MM.1S (cell line): ENCODE results near the gene CLOCK.

Experiments used
- EZH2 ChIP-seq: fragments of 300-600 bp; sonication (generic); optimal IDR thresholded peaks from 2 replicates; pipeline ENCODE3; 2017; ENCODE audit warnings: low read depth, mild to moderate bottlenecking, antibody characterized with exemption, low read length, mixed read lengths
- EZH2phosphoT487 ChIP-seq: fragments of 300-600 bp; sonication (generic); IDR thresholded peaks from 2 replicates; pipeline ENCODE4 v1.6.1; 2018; ENCODE audit warnings: antibody characterized with exemption, low read length
- TF ChIP-seq, protein P1 (sequence below): fragments of 300-600 bp; sonication (generic); IDR thresholded peaks from 2 replicates; pipeline ENCODE4 v1.5.1; 2016; ENCODE audit warnings: antibody characterized with exemption, low read length, mixed read lengths

DNA sequence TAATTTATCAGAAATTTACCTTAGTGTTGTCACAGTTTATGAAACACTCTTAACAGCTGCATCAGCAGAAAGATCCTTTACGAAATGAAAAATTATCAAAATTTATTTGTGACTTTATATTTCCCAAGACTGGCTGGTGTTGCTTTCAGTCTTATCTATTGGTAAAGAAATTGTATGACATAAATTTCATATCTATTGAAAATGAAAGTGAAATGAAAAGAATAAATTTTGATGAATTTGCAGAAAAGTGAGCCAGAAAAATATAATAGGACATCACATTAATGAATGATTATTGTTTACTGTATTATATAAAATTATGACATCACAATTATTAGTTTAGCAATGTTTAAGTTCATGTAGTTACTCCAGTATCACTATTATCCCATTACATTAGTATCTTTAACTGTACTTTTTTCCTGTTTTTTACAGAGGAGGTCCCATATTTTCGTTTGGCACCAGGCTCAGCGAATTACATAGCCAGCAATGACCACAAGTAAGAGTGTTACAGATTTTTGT, 164.2 kb downstream of the CLOCK start:
- TF ChIP-seq EZH2 (no peak), EZH2phosphoT487 (no peak)
- TF ChIP-seq, protein P1, sequence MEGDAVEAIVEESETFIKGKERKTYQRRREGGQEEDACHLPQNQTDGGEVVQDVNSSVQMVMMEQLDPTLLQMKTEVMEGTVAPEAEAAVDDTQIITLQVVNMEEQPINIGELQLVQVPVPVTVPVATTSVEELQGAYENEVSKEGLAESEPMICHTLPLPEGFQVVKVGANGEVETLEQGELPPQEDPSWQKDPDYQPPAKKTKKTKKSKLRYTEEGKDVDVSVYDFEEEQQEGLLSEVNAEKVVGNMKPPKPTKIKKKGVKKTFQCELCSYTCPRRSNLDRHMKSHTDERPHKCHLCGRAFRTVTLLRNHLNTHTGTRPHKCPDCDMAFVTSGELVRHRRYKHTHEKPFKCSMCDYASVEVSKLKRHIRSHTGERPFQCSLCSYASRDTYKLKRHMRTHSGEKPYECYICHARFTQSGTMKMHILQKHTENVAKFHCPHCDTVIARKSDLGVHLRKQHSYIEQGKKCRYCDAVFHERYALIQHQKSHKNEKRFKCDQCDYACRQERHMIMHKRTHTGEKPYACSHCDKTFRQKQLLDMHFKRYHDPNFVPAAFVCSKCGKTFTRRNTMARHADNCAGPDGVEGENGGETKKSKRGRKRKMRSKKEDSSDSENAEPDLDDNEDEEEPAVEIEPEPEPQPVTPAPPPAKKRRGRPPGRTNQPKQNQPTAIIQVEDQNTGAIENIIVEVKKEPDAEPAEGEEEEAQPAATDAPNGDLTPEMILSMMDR = no peak
